DOHH2 (cell line): Measurements from ENCODE around the gene P2RX6.

Experiments
- EZH2phosphoT487 ChIP-seq: fragments of 200-600 bp; sonication (generic); IDR thresholded peaks from 2 replicates; pipeline ENCODE4 v1.6.1; 2017; ENCODE audit warnings: borderline replicate concordance, mild to moderate bottlenecking, antibody characterized with exemption, low read length, moderate library complexity, mixed read lengths
- TF ChIP-seq, protein P1 (sequence below): fragments of 200-600 bp; sonication (generic); IDR thresholded peaks from one replicate; pipeline ENCODE4 v1.5.1; 2014; ENCODE audit warnings: antibody characterized with exemption, mild to moderate bottlenecking, low read depth, low read length; ENCODE audit not compliant: poor library complexity, severe bottlenecking

DNA sequence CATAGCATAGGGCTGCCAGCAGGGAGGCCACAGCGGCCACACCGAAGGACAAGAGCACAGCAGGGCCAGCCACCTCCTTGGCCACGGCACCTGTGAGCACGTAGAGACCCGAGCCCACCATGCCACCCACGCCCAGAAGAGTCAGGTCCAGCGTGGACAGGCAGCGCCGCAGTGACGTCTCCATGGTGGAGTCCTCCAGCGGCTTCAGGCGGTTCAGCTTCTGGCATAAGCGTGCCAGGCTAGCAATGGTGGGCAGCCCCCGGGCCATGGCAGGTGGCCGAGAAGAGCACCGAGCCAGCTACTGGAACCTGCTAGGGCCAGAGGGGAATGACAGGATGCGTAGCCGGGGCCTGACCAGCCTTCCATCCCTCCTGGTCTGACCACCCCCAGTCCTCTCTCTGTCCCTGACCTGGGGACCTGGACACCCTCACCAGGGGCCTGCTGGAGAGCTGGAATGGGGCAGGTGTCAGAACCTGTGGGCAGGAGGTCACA lies 16.6 kb downstream of the P2RX6 start:
- TF ChIP-seq, protein P1, sequence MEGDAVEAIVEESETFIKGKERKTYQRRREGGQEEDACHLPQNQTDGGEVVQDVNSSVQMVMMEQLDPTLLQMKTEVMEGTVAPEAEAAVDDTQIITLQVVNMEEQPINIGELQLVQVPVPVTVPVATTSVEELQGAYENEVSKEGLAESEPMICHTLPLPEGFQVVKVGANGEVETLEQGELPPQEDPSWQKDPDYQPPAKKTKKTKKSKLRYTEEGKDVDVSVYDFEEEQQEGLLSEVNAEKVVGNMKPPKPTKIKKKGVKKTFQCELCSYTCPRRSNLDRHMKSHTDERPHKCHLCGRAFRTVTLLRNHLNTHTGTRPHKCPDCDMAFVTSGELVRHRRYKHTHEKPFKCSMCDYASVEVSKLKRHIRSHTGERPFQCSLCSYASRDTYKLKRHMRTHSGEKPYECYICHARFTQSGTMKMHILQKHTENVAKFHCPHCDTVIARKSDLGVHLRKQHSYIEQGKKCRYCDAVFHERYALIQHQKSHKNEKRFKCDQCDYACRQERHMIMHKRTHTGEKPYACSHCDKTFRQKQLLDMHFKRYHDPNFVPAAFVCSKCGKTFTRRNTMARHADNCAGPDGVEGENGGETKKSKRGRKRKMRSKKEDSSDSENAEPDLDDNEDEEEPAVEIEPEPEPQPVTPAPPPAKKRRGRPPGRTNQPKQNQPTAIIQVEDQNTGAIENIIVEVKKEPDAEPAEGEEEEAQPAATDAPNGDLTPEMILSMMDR: no peak
- TF ChIP-seq EZH2phosphoT487: no peak
